Right ventricle myocardium superior (tissue), 1 donor: ENCODE results near the gene TRIM62. TPM values are rescaled to one million over a fixed set of nuclear protein-coding genes. Genes with fewer than 3 reads are reported as not detected.
"Not testable (repeated sequence)": the region's sequence is repeated elsewhere in the genome, so short reads cannot be mapped to it uniquely, and the experiment has no call there.

Experiments
- ATAC-seq: fragments of 200-7000 bp; cut with Tn5 transposase; one replicate; pipeline ENCODE4 v1.9.1; 2020; ENCODE audit warnings: mild to moderate bottlenecking; ENCODE audit not compliant: poor library complexity
- DNase-seq: peaks from one replicate; pipeline ENCODE4 v3.0.0-alpha.2; 2020
- intact Hi-C: fragments of 100-400 bp; cut with DNase I; formaldehyde crosslinking; loops from one replicate; pipeline ENCODE4 v1.11.2; 2022
- total RNA-seq: library from RNA; stranded (reverse); fragmentation: NEBNext Ultra II Directional; extraction: Animal tissue kit (Norgen Biotek cat#: 25700); gene quantifications from one replicate; pipeline ENCODE4 v1.2.1, GENCODE V29; 2021
- donor health status: DM: no; HTN: yes; CAD: no; lungs with severe emphysema.

The TRIM62 gene
- total RNA-seq, 1 donor from 2014 or later: 1.9 TPM

- ATAC-seq: no peak
- no peak for DNase-seq
- intact Hi-C loops: no loop called here
Observed at GRCh38 chr1:33143698-33144097, 38.1 kb downstream of the TRIM62 start.

- intact Hi-C loops: no loop called here
- DNase-seq: no peak
- peak; percentile 55 for ATAC-seq
Observed at GRCh38 chr1:33143176-33143575, 38.7 kb downstream of the TRIM62 start.

GRCh38 chr1:33142483-33143064, 39.3 kb downstream of the TRIM62 start:
- intact Hi-C loops: no loop called here
- ATAC-seq: peak; percentile 70
- DNase-seq: peak; percentile 57

GRCh38 chr1:33141781-33142180, 40.1 kb downstream of the TRIM62 start:
- intact Hi-C loops: no loop called here
- DNase-seq (no peak), ATAC-seq (no peak)

GRCh38 chr1:33141216-33141615, 40.6 kb downstream of the TRIM62 start:
- intact Hi-C loops: no loop called here

GRCh38 chr1:33140153-33141149, 41.4 kb downstream of the TRIM62 start:
- intact Hi-C loops: no loop called here
- ATAC-seq (no peak), DNase-seq (no peak)

More at GRCh38 chr1:33141216-33141615, 40.6 kb downstream of the TRIM62 start:
- DNase-seq (no peak), ATAC-seq (no peak)

GRCh38 chr1:33137800-33138199, 44.0 kb downstream of the TRIM62 start:
- ATAC-seq (peak; percentile 47), DNase-seq (no peak)
- intact Hi-C loops: no loop called here

- ATAC-seq, DNase-seq, intact Hi-C loops: not testable (repeated sequence)
Observed at GRCh38 chr1:33136041-33136440, 45.8 kb downstream of the TRIM62 start.

- intact Hi-C loops: no loop called here
- ATAC-seq: no peak
- DNase-seq: no peak
Observed at GRCh38 chr1:33133478-33134105, 48.3 kb downstream of the TRIM62 start.

- DNase-seq: no peak
- ATAC-seq: no peak
- intact Hi-C loops: no loop called here
Observed at GRCh38 chr1:33132549-33132948, 49.3 kb downstream of the TRIM62 start.

- DNase-seq (no peak), ATAC-seq (no peak)
- intact Hi-C loops: no loop called here
Observed at GRCh38 chr1:33131191-33131590, 50.7 kb downstream of the TRIM62 start.

- DNase-seq: no peak
- intact Hi-C loops: no loop called here
- no peak for ATAC-seq
Observed at GRCh38 chr1:33130297-33130696, 51.5 kb downstream of the TRIM62 start.

GRCh38 chr1:33128781-33129180, 53.1 kb downstream of the TRIM62 start:
- intact Hi-C loops: loop anchor here (5.0 kb wide), 1 partner anchor 129 kb away; the partner anchor contains the start of gene ZNF362
- ATAC-seq (no peak), DNase-seq (no peak)

- intact Hi-C loops: loop anchor here (5.0 kb wide), 1 partner anchor 130 kb away; the partner anchor contains the start of gene ZNF362
- peak; percentile 99 for DNase-seq
- ATAC-seq: peak; percentile 99
Observed at GRCh38 chr1:33127001-33127823, 54.6 kb downstream of the TRIM62 start.

GRCh38 chr1:33126411-33127000, 55.3 kb downstream of the TRIM62 start:
- ATAC-seq: no peak
- intact Hi-C loops: loop anchor here (5.0 kb wide), 1 partner anchor 131 kb away; the partner anchor contains the start of gene ZNF362
- no peak for DNase-seq

- DNase-seq, ATAC-seq: not testable (repeated sequence)
- intact Hi-C loops: loop anchor here (5.0 kb wide), 1 partner anchor 133 kb away; the partner anchor contains the start of gene ZNF362
Observed at GRCh38 chr1:33124647-33125046, 57.2 kb downstream of the TRIM62 start.

GRCh38 chr1:33123266-33123665, 58.6 kb downstream of the TRIM62 start:
- DNase-seq (no peak), ATAC-seq (no peak)
- intact Hi-C loops: no loop called here
